ENCODE results near the gene CCDC169. TPM values are rescaled to one million over a fixed set of nuclear protein-coding genes. Genes with fewer than 3 reads are reported as not detected.

The CCDC169 gene
- total and polyA plus RNA-seq, 12 donors, result 0.15 to 5.4 (median 1.4) TPM

DNA sequence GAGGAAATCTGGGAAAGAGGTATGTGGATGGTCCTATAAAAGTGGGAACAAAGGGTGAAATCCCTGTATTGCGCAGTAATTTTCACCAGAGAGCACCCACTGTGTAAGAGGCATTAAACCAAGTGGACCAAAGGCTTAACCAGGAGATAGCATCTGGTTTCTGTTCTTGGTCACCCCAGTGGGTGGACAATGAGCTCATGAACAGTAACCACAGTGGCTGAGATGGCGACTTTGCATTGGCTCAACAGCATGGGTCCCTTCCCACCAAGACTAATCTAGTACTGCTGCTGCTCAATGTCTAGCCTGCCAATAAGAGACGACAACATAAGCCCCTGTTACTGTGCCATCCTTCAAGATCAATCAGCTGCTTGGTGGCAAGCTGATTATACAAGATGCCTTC lies 36.6 kb downstream of the CCDC169 start:
- H3K36me3 ChIP-seq, result no peaks in the 10 kb centered on the region
- TF ChIP-seq, protein P1, sequence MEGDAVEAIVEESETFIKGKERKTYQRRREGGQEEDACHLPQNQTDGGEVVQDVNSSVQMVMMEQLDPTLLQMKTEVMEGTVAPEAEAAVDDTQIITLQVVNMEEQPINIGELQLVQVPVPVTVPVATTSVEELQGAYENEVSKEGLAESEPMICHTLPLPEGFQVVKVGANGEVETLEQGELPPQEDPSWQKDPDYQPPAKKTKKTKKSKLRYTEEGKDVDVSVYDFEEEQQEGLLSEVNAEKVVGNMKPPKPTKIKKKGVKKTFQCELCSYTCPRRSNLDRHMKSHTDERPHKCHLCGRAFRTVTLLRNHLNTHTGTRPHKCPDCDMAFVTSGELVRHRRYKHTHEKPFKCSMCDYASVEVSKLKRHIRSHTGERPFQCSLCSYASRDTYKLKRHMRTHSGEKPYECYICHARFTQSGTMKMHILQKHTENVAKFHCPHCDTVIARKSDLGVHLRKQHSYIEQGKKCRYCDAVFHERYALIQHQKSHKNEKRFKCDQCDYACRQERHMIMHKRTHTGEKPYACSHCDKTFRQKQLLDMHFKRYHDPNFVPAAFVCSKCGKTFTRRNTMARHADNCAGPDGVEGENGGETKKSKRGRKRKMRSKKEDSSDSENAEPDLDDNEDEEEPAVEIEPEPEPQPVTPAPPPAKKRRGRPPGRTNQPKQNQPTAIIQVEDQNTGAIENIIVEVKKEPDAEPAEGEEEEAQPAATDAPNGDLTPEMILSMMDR (IDR thresholded peaks at IDR 0.05), result no peak
- no peaks in the 10 kb centered on the region for H3K27me3 ChIP-seq
- 81 to 82% methylated on average over 3 of the region's 3 CpGs for WGBS, 2 donors
- no peaks in the 10 kb centered on the region for H3K9me3 ChIP-seq
- intact Hi-C loops (cut with DNase I), result no loop called here
- H3K27ac ChIP-seq, result no peak overlapping the region
- ATAC-seq, result no peak
- H3K4me3 ChIP-seq, result no peak overlapping the region
- no peak for DNase-seq
- no peaks in the 10 kb centered on the region for H3K4me1 ChIP-seq

DNA sequence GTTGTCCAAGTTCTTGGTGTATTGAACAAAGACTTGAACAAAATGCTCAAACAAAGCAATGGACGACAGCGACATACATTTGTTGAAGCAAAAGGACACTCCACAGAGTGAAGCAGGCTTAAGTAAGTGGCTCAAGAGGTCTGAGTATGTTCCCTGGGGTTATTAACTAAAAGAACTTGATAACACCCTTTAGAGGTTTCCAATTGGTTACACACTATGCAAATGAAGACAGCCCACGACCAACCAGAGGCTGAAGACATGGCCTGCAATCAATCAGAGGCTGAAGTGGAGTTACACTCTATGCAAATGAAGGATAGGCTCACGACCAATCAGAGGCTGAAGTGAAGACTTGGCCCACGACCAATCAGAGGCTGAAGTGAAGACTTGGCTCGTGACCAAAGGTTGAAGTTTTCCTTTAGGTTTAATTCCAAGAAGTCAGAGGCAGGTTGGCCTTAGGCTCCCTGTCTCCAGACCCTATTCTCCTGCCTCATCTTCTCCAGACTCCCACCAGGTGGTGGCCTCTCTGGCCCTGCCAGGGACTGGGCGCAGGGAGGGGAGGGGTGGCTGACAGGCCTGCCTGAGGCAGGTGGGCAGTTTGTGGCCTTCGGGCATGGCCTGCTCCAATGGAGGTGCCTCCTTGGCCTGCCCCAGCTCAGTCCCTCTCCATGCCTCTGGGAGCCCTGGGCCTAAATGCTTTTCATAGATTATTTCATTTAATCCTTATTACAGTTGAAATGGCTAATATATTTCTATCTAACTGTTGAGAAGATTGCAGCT lies 38.1 kb downstream of the CCDC169 start:
- no peaks in the 10 kb centered on the region for H3K9me3 ChIP-seq
- intact Hi-C loops (cut with DNase I), result no loop called here
- WGBS, 2 donors, result 89 to 90% methylated on average over 8 of the region's 8 CpGs
- TF ChIP-seq, protein P1 (IDR thresholded peaks at IDR 0.05), result no peak
- DNase-seq, result no peak
- no peaks in the 10 kb centered on the region for H3K36me3 ChIP-seq
- no peak for ATAC-seq
- H3K27me3 ChIP-seq, result peaks cover 0 to 5% (median 0%) of the 10 kb centered on the region in 7 donors
- no peak overlapping the region for H3K27ac ChIP-seq
- no peaks in the 10 kb centered on the region for H3K4me1 ChIP-seq
- no peak overlapping the region for H3K4me3 ChIP-seq

DNA sequence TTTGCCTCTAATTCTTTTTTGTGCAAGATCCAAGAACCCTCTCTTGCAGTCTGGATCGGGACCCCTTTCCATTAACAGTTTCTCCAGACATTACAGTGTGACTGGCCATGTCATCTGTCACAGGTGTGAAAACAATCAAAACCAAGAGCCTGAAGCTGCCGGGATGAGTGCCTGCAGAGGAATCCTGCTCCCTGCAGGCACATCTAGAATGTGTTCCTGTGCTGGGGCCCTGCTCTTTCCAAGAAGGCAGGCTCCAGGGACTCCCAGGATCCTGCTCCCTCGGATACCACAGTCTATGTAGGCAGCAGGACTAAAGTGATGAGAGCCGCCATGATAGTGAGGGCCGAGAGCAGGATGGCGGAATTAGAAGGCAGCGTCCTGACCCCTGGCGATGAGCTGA lies 38.8 kb downstream of the CCDC169 start:
- Histone ChIP-seq H3K4me1 (no peaks in the 10 kb centered on the region), H3K27ac (no peak overlapping the region), H3K27me3 (peaks cover 0 to 5% (median 0%) of the 10 kb centered on the region in 7 donors), H3K4me3 (no peak overlapping the region), H3K36me3 (no peaks in the 10 kb centered on the region), H3K9me3 (no peaks in the 10 kb centered on the region)
- ATAC-seq (no peak), DNase-seq (no peak)
- 72 to 75% methylated on average over 8 of the region's 8 CpGs for WGBS, 2 donors
- TF ChIP-seq, protein P1 (IDR thresholded peaks at IDR 0.05), result no peak
- intact Hi-C loops (cut with DNase I), result no loop called here

DNA sequence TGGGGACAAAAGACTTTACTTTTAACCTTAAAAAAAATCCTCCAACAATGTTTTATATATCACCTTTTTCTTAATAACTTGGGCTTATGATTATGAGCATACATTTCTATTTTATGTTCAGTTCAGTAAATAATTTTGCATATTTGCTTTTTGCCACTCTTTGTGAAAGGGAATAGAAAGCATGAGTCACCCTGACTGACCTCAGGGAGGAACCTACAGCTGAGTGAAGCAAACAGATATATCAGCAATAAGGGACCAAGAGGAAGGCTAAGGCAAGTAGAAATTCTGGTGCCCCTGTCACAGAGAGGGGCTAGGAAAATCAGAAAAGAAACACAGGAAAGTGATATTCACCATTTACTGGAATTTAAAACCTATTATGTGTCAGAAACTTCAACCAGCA lies 46.1 kb downstream of the CCDC169 start:
- Histone ChIP-seq H3K4me3 (no peak overlapping the region), H3K27ac (no peak overlapping the region), H3K9me3 (peaks cover 0 to 11% (median 7%) of the 10 kb centered on the region in 11 donors), H3K27me3 (peaks cover 0 to 5% (median 0%) of the 10 kb centered on the region in 7 donors), H3K4me1 (peaks cover 0 to 4% (median 0%) of the 10 kb centered on the region in 9 donors), H3K36me3 (no peaks in the 10 kb centered on the region)
- DNase-seq (no peak), ATAC-seq (no peak)
- TF ChIP-seq, protein P1 (IDR thresholded peaks at IDR 0.05), result no peak
- intact Hi-C loops (cut with DNase I), result no loop called here
